Progenitor cell of endocrine pancreas (in vitro differentiated cells): Measurements from ENCODE around the gene ZNF554. TPM values are rescaled to one million over a fixed set of nuclear protein-coding genes. Genes with fewer than 3 reads are reported as not detected.

Source experiments
- DNase-seq: peaks from one replicate; pipeline ENCODE4 v3.0.0; 2021; ENCODE audit warnings: low spot score; ENCODE audit not compliant: unreplicated experiment
- H3K27ac Mint-ChIP-seq: 2 replicates; pipeline ENCODE4 v1.8.0; 2021; ENCODE audit warnings: mild to moderate bottlenecking, moderate library complexity, mixed read lengths
- H3K27me3 Mint-ChIP-seq: 2 replicates; pipeline ENCODE4 v1.8.0; 2021; ENCODE audit warnings: mixed read lengths
- H3K36me3 Mint-ChIP-seq: 2 replicates; pipeline ENCODE4 v1.8.0; 2022; ENCODE audit warnings: mixed read lengths; ENCODE audit not compliant: insufficient read depth
- H3K4me1 Mint-ChIP-seq: 2 replicates; pipeline ENCODE4 v1.8.0; 2021; ENCODE audit warnings: low read depth, mixed read lengths
- H3K4me3 Mint-ChIP-seq: 2 replicates; pipeline ENCODE4 v1.8.0; 2021; ENCODE audit warnings: low read depth, mild to moderate bottlenecking, moderate library complexity, mixed read lengths
- H3K9me3 Mint-ChIP-seq: 2 replicates; pipeline ENCODE4 v1.8.0; 2021; ENCODE audit warnings: low read depth, mixed read lengths
- total RNA-seq: library from RNA; stranded (reverse); gene quantifications from 2 replicates; pipeline ENCODE4 v1.2.1, GENCODE V29; 2021
- TF ChIP-seq, protein P1 (sequence below): fragments of 200-600 bp; sonication (generic); IDR thresholded peaks from one replicate; pipeline ENCODE4 v1.5.0; 2021; ENCODE audit warnings: antibody characterized with exemption, mild to moderate bottlenecking; ENCODE audit not compliant: unreplicated experiment

Gene ZNF554
- total RNA-seq, 1 donor from 2014 or later, result 14.1 TPM

DNA sequence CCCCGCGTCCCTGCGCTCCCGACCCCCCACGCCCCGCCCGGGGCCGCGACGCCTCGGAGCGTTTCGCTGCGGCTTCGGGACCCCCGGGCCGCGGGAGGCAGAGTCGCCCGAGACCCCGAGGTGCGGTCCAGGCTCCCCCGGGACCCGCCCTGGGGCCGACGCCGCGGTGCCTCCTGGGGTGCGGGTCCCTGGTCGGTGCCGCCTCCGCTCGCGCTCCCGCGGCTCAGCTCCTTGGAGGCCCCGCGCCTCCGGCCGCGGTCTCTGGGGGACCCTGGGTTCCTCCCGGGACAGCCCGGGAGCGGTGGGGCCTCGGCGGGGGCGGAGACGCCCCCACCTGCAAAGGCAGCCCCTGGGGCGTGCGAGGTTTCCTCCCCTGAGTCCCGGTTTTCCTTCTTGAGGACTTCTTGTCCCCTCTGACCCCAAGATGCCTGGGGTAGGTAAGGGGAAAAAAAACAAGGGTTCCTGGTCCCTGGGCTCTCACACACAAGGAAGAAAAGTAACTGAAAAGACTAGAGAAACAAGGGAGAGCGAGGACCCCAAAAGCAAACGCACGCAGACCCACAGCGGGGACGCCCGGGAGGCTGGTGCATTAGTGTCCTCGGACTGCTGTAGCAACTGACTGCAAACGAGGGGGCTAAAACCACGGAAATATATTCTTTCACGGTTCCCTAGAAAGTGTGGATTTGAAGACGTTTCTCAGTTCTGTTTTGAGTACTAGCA lies 22.3 kb downstream of the ZNF554 start:
- peaks cover 17% of the 10 kb centered on the region for H3K9me3 Mint-ChIP-seq

DNA sequence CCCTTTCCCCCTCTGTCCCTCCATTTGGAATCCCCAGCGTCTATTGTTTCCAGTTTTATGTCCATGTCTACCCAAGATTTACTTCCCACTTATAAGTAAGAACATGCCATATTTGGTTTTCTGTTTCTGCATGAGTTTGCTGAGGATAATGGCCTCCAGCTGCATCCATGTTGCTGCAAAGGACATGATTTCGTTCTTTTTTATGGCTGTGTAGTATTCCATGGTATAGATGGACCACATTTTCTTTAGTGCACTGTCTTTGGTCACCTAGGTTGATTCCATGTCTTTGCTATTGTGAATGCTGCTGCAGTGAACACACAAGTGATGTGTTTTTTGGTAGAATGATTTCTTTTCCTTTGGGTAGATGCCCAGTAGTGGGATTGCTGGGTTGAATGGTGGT lies 25.4 kb downstream of the ZNF554 start:
- TF ChIP-seq, protein P1, sequence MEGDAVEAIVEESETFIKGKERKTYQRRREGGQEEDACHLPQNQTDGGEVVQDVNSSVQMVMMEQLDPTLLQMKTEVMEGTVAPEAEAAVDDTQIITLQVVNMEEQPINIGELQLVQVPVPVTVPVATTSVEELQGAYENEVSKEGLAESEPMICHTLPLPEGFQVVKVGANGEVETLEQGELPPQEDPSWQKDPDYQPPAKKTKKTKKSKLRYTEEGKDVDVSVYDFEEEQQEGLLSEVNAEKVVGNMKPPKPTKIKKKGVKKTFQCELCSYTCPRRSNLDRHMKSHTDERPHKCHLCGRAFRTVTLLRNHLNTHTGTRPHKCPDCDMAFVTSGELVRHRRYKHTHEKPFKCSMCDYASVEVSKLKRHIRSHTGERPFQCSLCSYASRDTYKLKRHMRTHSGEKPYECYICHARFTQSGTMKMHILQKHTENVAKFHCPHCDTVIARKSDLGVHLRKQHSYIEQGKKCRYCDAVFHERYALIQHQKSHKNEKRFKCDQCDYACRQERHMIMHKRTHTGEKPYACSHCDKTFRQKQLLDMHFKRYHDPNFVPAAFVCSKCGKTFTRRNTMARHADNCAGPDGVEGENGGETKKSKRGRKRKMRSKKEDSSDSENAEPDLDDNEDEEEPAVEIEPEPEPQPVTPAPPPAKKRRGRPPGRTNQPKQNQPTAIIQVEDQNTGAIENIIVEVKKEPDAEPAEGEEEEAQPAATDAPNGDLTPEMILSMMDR, result no peak
- Mint-ChIP-seq H3K4me1 (peaks cover 5% of the 10 kb centered on the region), H3K36me3 (peaks cover 52% of the 10 kb centered on the region), H3K4me3 (no peak overlapping the region), H3K27me3 (no peaks in the 10 kb centered on the region), H3K9me3 (peaks cover 26% of the 10 kb centered on the region), H3K27ac (no peak overlapping the region)
- DNase-seq, result no peak

More for the DNA sequence above, 22.3 kb downstream of the ZNF554 start:
- H3K4me1 Mint-ChIP-seq, result peaks cover 5% of the 10 kb centered on the region
- peak overlapping the region; percentile 89 for H3K27ac Mint-ChIP-seq
- H3K36me3 Mint-ChIP-seq, result peaks cover 47% of the 10 kb centered on the region
- TF ChIP-seq, protein P1, result no peak
- H3K4me3 Mint-ChIP-seq, result peak overlapping the region; percentile 84
- H3K27me3 Mint-ChIP-seq, result no peaks in the 10 kb centered on the region
- no peak for DNase-seq

DNA sequence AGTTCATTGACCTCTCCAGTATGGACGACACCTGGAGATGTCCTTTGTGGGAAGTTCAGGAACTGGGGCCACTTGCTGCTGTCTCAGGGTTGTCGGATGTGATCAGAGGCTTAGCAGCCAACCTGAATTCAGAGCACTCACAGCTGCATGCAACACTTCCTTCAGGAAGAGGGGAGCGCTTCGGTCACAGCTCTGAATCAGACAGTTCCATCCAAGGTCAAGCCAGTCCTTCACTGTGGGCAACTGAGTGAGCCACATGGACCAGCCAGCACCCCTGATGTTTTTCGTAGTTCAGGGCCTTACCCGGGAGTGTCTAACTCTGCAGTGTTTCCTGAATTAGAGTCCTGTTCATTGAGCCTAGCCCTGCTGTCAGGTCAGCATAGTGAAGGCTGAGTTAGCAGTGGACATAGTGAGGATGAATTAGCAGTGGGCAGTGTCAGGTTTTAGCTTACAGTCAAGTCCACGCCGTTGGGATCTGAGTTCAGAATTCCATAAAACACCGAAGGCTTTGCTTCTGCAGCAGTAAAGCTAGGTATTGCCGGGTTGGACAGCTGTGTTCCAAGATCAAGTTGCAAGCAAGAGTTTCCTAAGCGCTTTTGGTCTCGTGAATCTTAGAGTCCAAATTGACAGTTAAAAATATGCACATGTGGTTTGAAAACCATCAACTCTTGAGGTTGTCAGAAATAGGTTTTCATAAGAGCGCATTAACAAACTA lies 26.7 kb downstream of the ZNF554 start:
- Mint-ChIP-seq H3K27ac (no peak overlapping the region), H3K4me1 (peaks cover 5% of the 10 kb centered on the region), H3K36me3 (peaks cover 62% of the 10 kb centered on the region), H3K4me3 (no peak overlapping the region), H3K27me3 (no peaks in the 10 kb centered on the region), H3K9me3 (peaks cover 35% of the 10 kb centered on the region)
- TF ChIP-seq, protein P1, result no peak
- DNase-seq, result no peak

DNA sequence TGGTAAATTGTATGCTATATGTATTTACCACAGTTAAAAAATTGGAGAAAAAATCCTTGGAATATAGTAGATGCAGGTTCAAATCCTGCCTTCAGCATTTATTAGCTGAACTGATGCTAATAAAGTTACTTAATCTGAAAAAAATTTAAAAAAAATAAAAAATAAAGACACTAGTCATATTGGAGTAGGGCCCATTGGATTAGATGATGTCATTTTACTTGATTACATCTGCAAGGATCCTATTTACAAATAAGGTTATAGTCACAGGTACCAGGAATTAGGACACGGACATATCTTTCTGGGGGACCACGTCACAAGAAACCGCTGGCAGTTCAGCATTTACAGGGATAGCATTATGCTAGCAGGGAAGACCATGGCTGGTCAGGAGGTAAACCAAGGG lies 27.8 kb downstream of the ZNF554 start:
- no peak overlapping the region for H3K4me3 Mint-ChIP-seq
- H3K9me3 Mint-ChIP-seq, result peaks cover 43% of the 10 kb centered on the region
- DNase-seq, result no peak
- no peaks in the 10 kb centered on the region for H3K27me3 Mint-ChIP-seq
- H3K36me3 Mint-ChIP-seq, result peaks cover 69% of the 10 kb centered on the region
- H3K27ac Mint-ChIP-seq, result no peak overlapping the region
- TF ChIP-seq, protein P1, result no peak
- H3K4me1 Mint-ChIP-seq, result peaks cover under 1% of the 10 kb centered on the region

DNA sequence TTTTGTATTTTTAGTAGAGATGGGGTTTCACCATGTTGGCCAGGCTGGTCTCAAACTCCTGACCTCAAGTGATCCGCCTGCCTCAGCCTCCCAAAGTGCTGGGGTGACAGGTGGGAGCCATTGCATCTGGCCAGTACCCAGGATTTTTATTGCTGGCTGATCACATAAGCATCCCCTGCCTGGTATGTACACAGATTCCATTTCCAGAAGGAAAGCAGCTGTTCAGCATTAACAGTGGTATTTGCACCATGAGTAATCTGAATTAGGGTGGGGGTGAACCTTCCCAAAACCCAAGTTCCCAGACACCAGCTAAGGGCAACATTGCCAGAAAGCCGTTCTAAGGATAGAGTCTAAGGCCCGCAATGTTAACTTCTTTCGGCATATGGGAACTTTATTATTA lies 28.9 kb downstream of the ZNF554 start:
- H3K4me1 Mint-ChIP-seq, result no peaks in the 10 kb centered on the region
- no peak overlapping the region for H3K4me3 Mint-ChIP-seq
- H3K36me3 Mint-ChIP-seq, result peaks cover 76% of the 10 kb centered on the region
- peaks cover 50% of the 10 kb centered on the region for H3K9me3 Mint-ChIP-seq
- no peaks in the 10 kb centered on the region for H3K27me3 Mint-ChIP-seq
- DNase-seq, result no peak
- H3K27ac Mint-ChIP-seq, result no peak overlapping the region
- TF ChIP-seq, protein P1, result no peak
